ENCODE data around the gene CXCL5. TPM values are rescaled to one million over a fixed set of nuclear protein-coding genes. Genes with fewer than 3 reads are reported as not detected.

CXCL5 gene
- total RNA-seq, 1 experiment from 2014 or later, result not detected

DNA sequence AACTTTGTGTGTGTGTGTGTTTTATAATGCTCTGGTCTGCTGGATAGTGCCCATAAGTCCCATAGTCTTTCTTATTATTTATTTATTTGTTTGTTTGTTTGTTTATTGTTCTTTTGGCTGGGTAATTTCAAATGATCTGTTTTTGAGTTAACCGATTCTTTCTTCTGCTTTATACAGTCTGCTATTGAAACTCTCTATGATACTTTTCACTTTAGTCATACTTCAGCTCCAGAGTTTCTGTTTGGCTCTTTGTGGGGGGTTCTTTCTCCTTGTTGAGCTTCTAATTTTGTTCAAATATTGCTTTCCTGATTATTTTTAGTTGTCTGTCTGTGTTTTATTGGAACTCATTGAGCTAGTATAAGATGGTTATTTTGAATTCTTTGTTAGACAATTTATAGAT is 30.0 kb upstream of the CXCL5 start:
- BruUV-seq (replicated peaks), result no TSS peak
- no peaks in the 10 kb centered on the region for H3K79me2 ChIP-seq (ENCODE audit: low read depth)
- H4K20me1 ChIP-seq (ENCODE audit: insufficient read depth), result no peaks in the 10 kb centered on the region
- no peak for DNase-seq
- no peak overlapping the region for H3K4me3 ChIP-seq
- H3K4me2 ChIP-seq, result no peak overlapping the region
- no peak overlapping the region for H2AFZ ChIP-seq
- TF ChIP-seq, protein P1, sequence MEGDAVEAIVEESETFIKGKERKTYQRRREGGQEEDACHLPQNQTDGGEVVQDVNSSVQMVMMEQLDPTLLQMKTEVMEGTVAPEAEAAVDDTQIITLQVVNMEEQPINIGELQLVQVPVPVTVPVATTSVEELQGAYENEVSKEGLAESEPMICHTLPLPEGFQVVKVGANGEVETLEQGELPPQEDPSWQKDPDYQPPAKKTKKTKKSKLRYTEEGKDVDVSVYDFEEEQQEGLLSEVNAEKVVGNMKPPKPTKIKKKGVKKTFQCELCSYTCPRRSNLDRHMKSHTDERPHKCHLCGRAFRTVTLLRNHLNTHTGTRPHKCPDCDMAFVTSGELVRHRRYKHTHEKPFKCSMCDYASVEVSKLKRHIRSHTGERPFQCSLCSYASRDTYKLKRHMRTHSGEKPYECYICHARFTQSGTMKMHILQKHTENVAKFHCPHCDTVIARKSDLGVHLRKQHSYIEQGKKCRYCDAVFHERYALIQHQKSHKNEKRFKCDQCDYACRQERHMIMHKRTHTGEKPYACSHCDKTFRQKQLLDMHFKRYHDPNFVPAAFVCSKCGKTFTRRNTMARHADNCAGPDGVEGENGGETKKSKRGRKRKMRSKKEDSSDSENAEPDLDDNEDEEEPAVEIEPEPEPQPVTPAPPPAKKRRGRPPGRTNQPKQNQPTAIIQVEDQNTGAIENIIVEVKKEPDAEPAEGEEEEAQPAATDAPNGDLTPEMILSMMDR (conservative IDR thresholded peaks at IDR 0.05), result no peak
- no peak for TF ChIP-seq EZH2 (IDR thresholded peaks at IDR 0.05; ENCODE audit: low read depth)
- ChIA-PET CTCF (no interaction called here), POLR2A (ENCODE audit: unreplicated experiment) (no interaction called here)
- H3K27ac ChIP-seq, result no peak overlapping the region
- no peaks in the 10 kb centered on the region for H3K4me1 ChIP-seq (replicated peaks; ENCODE audit: insufficient read depth)
- H3F3A ChIP-seq (ENCODE audit: insufficient read depth, low read depth), result no peaks in the 10 kb centered on the region
- no peaks in the 10 kb centered on the region for H3K9me3 ChIP-seq (ENCODE audit: insufficient read depth, low read depth)
- no peaks in the 10 kb centered on the region for H3K27me3 ChIP-seq (ENCODE audit: insufficient read depth, low read depth)
- no peaks in the 10 kb centered on the region for H3K36me3 ChIP-seq (ENCODE audit: low read depth)
- intact Hi-C loops (cut with micrococcal nuclease; ENCODE audit: unreplicated experiment), result no loop called here
- no peaks in the 10 kb centered on the region for H3K9me2 ChIP-seq (ENCODE audit: insufficient read depth)

DNA sequence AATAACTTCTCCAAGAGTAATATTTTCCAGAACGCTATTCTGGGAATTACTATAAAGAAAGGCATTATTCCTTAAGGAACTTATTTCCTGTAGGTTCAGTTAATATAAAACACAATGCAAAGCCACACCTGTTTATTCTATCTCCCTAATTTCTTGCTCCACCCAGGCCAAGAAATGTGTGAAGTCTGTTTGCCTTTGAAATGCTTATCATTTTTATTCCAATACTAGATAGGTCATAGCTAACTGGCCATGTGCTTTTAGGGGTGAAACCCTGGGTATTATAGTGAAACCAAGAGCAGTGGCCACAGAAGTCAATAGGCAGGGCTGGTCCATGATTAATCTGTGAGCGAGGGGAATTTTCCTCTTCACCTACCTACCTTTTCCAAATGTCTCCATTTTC is 25.2 kb upstream of the CXCL5 start:
- no peak overlapping the region for H3K4me2 ChIP-seq
- no peak overlapping the region for H3K27ac ChIP-seq
- no peak overlapping the region for H3K4me3 ChIP-seq
- H3F3A ChIP-seq (ENCODE audit: insufficient read depth, low read depth), result no peaks in the 10 kb centered on the region
- BruUV-seq (replicated peaks), result no TSS peak
- H3K9me2 ChIP-seq (ENCODE audit: insufficient read depth), result no peaks in the 10 kb centered on the region
- no peaks in the 10 kb centered on the region for H4K20me1 ChIP-seq (ENCODE audit: insufficient read depth)
- no peak for TF ChIP-seq EZH2 (IDR thresholded peaks at IDR 0.05; ENCODE audit: low read depth)
- TF ChIP-seq, protein P1 (conservative IDR thresholded peaks at IDR 0.05), result no peak
- no peak overlapping the region for H2AFZ ChIP-seq
- H3K4me1 ChIP-seq (replicated peaks; ENCODE audit: insufficient read depth), result no peaks in the 10 kb centered on the region
- no peaks in the 10 kb centered on the region for H3K79me2 ChIP-seq (ENCODE audit: low read depth)
- CTCF ChIA-PET, result no interaction called here
- no peaks in the 10 kb centered on the region for H3K9me3 ChIP-seq (ENCODE audit: insufficient read depth, low read depth)
- no peaks in the 10 kb centered on the region for H3K36me3 ChIP-seq (ENCODE audit: low read depth)
- H3K27me3 ChIP-seq (ENCODE audit: insufficient read depth, low read depth), result no peaks in the 10 kb centered on the region
- intact Hi-C loops (cut with micrococcal nuclease; ENCODE audit: unreplicated experiment), result no loop called here
- DNase-seq, result no peak
- POLR2A ChIA-PET (ENCODE audit: unreplicated experiment), result no interaction called here

DNA sequence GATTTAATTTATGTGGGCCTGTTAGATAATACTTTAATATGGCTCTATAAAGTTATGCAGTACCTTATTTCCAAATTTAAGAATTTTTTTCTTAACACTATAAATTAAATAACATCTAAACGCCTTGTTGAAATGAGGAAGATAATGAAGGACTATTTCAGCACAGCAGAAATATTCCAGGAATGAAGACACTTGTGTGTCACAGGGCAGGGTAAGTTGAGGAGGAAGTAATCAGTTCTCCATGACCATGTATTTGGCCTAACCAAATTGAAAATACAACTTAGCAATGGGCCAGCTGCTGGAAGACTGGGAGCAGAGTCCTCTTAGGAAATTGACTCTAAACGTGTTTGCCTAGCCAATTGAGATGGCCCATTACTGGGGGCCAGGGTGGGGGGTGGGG is 23.1 kb upstream of the CXCL5 start:
- Histone ChIP-seq H3K9me3 (ENCODE audit: insufficient read depth, low read depth) (no peaks in the 10 kb centered on the region), H3F3A (ENCODE audit: insufficient read depth, low read depth) (no peaks in the 10 kb centered on the region), H3K9me2 (ENCODE audit: insufficient read depth) (no peaks in the 10 kb centered on the region), H3K36me3 (ENCODE audit: low read depth) (no peaks in the 10 kb centered on the region), H3K27ac (no peak overlapping the region), H3K4me1 (replicated peaks; ENCODE audit: insufficient read depth) (no peaks in the 10 kb centered on the region), H4K20me1 (ENCODE audit: insufficient read depth) (no peaks in the 10 kb centered on the region), H3K4me3 (no peak overlapping the region), H2AFZ (no peak overlapping the region), H3K79me2 (ENCODE audit: low read depth) (no peaks in the 10 kb centered on the region), H3K27me3 (ENCODE audit: insufficient read depth, low read depth) (no peaks in the 10 kb centered on the region), H3K4me2 (no peak overlapping the region)
- ChIA-PET POLR2A (ENCODE audit: unreplicated experiment) (no interaction called here), CTCF (no interaction called here)
- no TSS peak for BruUV-seq (replicated peaks)
- TF ChIP-seq EZH2 (IDR thresholded peaks at IDR 0.05; ENCODE audit: low read depth), result no peak
- TF ChIP-seq, protein P1 (conservative IDR thresholded peaks at IDR 0.05), result no peak
- intact Hi-C loops (cut with micrococcal nuclease; ENCODE audit: unreplicated experiment), result no loop called here
- DNase-seq, result no peak

All from PC-9 (cell line).